CD4-positive, alpha-beta T cell treated with Interferon gamma for 1 hour (primary cell): ENCODE measurements around the gene RAB6A.
A peak's percentile ranks its signal among the peaks of the same experiment; 100 is the strongest.

ENCODE experiments used
- DNase-seq: peaks from one replicate; pipeline ENCODE4 v3.0.0-alpha.2; 2020

RAB6A gene

DNA sequence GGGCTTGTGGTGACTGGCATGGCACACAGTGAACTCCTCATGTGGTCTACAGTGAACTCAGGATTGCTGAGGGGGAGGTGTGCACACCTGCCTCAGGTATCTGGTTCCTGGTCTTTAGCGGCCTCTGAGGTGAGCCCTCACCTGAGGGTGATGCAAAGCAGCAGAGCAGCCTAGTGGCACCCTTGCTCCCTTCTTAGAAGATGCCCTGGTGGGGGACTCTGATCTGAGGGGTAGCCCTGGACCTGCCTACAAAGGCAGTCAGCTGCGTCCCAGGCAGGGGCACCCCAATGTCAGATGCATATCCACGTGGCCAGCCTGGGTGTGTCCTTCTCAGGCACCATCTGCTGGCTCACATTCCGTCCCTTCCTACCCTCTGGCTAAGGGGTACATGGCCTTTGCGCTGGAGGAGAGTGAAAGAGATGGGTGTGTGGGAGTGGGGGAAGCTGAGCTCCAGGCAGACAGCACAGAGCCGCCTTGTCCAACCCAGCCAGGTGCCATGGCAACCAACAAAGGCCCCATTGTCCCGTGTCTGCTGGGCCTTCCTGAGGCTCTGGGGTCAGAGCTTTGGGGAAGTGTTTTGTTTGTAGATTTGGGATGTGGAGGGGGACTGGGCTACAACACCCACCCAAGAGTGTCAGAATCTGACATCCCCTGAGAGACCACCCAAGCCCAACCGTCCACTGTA lies 108.7 kb downstream of the RAB6A start:
- no peak for DNase-seq

DNA sequence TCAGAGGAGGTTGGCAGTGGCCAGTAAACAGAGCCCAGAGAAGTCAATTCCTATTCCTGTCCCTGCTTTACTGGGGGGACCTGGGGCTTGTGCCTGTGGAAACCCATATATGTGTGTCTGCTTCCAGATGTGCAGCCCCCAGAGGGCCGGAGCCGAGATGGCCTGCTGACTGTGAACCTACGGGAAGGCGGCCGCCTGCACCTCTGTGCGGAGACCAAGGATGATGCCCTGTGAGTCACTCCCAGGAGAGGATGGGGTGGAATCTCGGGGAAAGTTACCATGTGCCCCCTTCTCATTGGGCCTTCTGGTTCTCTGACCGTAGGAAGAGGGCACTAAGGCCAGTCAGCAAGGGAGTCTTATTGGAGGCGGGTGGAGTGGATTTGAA lies 109.2 kb downstream of the RAB6A start:
- DNase-seq: no peak

DNA sequence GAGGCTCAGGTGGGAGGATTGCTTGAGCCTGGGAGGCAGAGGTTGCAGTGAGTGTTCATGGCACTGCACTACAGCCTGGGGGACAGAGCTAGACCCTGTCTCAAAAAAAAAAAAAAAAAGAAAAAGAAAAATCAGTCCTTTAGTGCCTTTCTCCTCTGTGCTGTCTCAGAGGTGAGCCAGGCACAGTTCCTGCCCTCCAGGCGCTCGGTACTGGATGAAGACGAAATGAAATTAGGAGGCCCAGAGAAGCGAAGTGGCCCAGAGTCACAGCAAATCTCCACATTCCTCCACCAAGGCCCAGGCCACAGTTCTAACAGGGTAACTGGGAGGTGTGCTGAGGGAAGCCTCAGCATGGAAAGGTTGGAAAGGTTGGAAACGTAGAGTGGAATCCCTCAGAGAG lies 109.6 kb downstream of the RAB6A start:
- no peak for DNase-seq

DNA sequence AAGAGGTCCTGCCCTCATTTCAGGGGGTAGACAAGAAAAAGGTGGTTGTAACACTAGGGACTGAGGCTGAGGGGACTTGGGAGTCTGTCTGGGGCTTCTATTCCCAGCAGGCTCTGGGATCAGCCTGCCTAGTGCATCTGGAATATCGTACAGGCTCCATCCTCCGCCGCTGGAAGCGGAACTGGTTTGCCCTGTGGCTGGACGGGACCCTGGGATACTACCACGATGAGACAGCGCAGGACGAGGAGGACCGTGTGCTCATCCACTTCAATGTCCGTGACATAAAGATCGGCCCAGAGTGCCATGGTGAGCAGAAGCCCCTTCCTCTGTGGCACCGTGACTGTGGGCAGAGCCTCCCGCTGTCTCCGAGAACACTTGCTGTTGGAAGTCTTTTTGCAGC lies 110.5 kb downstream of the RAB6A start:
- DNase-seq: no peak

DNA sequence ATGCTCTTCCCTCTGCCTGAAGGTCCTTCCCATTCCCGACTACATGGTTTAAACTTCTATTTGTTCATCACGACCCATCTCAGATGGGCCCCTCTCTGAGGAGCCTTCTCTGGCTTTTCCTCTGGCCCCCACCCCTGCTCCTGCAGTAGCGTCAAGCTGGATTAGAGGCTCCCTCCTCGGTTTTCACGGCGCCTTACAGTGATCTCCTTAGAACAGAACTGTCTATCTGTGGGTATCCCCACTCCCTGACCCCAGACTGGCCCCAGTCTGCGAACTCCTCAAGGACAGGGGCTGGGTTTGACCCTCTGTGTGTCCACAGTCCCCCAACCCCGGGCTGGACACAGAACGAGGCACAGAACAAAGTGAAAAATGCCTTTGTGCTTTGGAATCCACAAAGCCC lies 111.7 kb downstream of the RAB6A start:
- DNase-seq: no peak

DNA sequence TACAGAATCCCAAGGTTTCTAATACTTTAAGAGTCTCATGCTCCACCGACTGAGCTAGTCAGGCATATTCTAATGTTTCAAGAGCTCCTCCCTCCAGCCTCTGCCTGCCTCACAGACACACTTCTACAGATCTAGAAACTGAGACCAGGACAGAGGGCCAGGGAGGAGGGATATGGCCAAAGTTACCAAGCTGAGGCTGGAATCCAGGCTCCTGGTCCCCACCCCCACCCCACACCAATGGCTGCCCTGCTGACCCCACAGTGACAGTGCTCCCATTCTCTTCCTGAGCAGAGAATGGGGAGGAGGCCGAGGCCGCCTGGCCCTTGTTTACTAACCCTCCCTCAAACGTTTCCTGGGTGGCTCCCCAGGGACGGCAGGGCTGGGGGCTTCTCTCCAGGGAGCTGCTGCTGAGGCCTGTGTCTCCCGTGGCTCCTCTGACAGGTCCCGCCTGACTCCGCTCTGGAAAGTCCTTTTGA lies 112.3 kb downstream of the RAB6A start:
- DNase-seq: no peak

DNA sequence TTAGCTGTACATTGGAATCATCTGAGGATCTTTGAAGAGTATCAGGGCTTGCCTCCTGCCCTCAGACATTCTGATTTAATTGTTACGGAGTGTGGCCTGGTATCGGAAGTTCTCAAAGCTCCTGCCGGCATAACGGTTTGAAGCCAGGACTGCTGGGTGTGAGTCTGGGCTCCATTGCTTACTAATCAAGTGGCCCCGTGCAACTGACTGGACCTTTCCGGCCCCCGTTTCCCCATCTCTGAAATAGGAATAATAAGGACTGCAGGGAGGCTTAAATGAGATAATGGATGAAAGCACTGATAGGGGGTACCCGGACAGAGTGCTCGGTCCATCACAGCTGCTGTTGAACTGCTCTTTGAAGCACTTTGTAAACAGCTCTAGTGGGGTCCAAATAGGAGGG lies 112.8 kb downstream of the RAB6A start:
- no peak for DNase-seq

DNA sequence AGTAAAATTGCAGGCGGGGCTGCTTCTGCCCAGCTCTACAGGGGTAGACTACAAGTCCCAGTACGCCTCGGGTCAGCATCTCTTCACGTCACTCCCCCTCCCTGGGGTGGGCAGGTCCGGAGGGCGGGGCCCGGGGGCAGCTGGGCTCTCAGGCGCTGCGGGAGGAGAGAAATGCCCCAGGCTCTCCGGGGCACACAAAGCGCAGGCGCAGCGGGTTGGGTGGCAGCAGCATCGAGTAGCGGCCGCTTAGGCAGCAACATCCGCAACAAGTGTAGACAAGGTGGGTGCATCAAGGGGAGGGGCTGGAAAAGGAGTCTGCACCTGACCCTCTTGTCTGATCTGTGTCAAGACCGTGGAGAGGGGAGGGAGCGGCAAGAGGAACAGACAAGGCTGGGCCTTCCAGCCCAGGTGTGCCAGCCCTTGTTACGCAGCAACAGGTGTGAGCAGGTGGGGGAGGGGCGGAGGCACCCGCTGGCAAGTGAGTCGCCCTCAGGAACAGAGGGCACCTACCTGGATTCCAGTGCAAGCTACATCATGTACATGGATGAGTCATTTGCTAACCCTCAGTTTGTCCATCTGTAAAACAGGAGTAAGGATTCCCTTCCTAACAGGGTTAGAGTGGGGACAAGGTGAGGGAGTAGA lies 113.3 kb downstream of the RAB6A start:
- DNase-seq: peak; percentile 96

DNA sequence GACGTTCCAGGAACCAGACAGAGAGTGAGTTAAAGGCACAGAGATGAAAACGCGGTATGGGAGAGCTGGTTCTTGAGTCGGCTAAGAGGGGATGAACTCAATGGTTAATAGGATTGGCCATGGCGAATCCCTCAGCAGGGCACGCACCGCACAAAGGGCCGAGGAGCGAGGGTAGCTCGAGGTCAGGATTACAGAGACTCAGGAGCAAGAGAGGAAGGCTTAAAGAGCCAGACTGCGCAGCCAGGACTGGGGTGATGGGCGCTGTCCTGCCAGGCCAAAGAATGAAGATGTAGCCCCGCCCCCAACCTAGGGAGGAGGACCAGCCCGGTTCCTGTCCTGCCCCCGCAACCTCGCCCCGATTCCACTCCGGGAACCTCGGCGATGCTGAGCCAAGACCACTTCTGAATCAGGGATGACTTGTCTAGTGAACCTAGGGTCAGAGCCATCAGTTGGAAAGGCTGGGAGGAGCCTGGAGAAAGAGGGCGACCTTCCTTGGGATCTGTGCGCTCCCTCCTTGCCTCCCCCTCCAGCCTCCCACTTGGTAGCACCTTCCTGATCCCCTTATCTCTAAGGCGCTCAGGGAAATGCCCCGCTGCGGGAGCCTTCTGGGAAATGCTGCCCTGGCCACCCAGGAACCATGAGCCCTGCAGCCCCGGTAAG lies 114.8 kb downstream of the RAB6A start, which contains the start of gene PLEKHB1:
Gene PLEKHB1, plus strand, starts transcription at position 610 of the 660 bp plus-strand sequence. Its CDS starts 28 bp downstream, at position 638.
- no peak for DNase-seq

DNA sequence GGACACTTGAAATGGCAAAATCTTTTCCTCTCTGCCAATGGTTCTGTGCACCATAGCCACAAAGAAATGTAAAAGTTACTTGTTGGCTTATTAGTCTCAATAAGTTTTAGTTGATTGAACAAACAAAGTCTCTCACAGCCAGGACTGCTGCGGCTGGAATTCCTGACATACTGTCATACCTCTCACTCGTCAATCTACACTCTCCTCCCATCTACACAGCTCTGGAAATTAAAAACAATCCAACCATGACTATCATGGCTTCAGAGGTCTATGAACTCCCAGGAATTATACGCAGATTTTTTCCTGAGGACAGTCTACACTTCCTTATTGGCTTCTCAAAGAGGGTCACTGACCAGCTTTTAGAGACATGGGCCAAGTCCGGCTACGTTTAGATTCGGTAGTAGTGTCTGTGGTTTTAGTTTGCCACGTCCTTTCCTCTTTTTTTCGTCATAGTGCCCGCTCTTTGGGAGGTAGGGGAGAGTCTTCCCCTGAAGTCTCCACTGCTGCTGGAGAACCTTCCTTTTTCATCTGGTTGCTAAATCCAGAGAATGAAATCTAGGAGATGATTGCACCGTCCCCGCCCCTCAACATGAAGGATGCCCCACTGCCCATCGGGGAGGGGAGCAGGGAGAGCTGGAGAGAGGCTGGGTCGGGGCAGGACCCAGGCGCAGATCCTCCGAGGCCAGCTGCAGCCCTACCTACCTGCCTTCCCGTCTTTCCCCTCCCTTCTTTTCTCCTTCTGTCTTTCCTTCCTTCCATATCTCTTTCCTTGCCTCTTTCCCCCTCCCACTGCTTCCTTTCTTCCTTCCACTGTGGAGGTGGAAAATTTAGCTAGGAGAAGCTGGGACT lies 115.5 kb downstream of the RAB6A start:
- no peak for DNase-seq

DNA sequence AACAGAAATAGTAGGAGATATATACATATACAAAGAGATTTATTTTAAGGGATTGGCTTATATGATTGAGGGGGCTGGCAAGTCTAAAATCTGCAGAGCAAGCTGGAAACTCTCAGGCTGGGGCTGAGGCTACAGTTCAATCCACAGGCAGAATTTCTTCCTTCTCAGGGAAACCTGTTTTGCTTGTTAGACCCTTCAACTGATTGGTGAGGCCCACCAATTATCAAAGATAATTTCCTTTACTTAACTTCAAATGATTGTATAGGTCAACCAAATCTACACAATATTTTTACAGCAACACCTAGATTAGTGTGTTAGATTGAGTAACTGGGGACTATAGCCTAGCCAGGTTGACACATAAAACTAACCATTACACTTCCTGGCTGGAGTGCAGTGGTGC lies 119.2 kb downstream of the RAB6A start:
- DNase-seq: no peak

DNA sequence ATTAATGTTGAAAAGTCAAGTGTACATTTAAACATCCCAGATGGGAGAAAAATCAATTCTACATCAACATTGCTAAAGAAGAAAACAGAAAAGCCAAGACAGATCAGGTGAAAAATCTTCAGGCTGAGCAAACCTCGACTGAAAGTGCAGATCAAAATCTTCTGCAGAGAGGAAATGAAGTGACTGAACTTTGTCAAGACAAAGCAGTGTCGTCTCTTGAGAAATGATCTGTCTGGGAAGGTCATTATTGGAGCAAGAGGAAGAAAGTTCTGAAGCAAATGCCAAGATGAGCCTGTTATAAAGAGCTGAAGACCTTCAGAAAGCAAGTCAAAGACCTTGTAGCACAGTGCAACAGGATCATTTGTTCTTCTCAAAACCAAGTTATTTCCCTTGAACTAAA lies 120.3 kb downstream of the RAB6A start:
- DNase-seq: no peak

DNA sequence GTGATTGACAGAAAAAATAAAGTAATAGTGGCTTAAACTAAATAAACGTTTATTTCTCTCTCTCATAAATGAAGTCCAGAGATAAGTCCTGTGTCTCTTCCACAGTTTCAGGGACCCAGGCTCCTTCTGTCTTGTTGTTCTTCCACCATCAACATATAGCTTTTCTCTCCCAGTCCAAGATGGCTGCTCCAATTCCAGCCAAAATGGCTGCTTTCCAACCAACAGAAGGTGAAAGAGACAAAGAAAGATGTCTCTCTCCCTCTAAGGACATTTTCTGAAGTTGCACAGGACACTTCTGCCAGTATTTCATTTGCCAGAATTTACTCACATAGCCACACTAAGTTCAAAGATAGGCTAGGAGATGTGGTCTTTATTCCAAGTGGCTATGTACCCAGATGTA lies 123.9 kb downstream of the RAB6A start:
- DNase-seq: no peak

DNA sequence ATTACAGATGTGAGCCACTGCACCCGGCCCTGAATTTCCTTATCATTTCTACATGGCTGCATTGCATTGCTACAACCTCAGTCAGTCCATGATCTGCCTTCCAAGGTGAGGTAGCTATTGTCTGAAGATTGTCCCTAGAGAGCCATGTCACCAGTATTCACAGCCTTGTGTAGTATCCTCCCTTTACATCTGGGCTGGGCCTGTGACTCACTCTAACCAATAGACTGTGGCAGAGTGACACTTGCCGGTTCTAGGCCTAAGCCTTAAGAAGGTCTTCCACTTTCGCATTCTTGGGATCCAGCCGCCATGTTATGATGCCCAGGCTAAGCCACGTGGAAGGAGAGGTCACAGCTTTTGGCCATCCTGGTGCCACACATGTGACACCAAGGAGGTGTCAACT lies 124.6 kb downstream of the RAB6A start:
- DNase-seq: no peak

DNA sequence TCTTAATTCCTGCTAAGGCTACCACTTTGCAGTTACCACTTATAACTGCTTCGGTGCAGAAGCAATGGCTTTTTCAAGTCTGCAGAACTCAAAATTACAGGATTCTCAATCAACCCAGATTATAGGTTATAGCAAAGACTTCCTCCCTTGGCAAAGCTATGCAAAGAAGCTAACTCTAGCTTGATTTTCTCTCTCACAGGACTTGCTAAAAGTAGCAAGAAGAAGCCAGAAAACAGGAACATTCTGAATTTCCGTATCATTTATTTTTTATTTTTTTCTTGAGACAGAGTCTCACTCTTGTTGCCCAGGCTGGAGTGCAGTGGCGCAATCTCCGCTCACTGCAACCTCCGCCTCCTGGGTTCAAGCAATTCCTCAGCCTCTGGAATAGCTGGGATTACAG lies 125.2 kb downstream of the RAB6A start:
- DNase-seq: no peak

DNA sequence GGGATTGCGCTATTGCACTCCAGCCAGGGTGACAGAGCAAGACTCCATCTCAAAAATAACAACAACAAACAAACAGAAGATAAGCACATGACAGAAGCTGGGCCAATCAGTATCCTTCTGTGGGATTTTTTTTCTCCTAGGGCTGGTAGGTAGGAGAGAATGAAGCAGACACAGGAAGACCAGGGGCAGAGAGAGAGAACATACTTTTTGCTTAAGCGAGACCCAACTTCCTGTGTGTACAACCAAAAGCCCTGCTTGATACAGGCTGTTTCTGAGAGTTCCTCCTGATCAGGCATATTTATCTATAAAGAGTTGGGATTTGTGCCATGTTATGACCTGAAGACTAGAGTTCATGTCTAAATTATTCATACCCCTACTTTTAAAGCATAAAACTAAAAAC lies 126.9 kb downstream of the RAB6A start:
- DNase-seq: no peak

DNA sequence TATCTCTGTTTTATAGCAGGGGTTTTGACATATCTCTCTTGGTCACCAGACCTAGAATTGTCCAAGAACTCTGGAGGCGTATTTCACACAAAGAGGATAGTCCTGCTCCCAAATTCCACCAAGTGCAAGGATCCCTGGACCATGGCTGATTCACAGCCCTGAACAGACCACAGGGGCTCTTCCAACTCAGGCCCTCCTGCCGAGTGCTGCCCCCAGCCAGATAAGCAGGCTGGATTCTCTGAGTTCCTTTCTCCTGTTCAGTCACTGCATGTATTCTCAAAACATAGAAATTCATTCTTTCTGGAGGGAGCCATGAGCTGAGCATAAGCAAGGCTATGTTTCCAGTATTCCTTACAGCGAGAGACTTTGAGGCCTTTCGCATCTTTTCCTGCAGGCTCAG lies 127.9 kb downstream of the RAB6A start:
- no peak for DNase-seq

DNA sequence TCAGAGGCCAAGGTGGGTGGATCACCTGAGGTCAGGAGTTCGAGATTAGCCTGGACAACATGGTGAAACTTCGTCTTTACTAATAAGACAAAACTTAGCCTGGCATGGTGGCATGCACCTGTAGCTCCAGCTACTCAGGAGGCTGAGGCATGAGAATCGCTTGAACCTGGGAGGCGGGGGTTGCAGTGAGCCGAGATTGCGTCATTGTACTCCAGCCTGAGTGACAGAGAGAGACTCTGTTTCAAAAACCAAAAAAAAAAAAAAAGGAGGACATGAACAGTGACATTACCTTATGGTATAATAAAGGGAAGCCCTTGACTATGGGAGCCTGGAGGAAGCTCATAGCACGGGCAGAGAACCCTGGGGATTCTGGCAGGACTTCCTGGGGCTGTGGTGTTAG lies 131.0 kb downstream of the RAB6A start:
- no peak for DNase-seq

DNA sequence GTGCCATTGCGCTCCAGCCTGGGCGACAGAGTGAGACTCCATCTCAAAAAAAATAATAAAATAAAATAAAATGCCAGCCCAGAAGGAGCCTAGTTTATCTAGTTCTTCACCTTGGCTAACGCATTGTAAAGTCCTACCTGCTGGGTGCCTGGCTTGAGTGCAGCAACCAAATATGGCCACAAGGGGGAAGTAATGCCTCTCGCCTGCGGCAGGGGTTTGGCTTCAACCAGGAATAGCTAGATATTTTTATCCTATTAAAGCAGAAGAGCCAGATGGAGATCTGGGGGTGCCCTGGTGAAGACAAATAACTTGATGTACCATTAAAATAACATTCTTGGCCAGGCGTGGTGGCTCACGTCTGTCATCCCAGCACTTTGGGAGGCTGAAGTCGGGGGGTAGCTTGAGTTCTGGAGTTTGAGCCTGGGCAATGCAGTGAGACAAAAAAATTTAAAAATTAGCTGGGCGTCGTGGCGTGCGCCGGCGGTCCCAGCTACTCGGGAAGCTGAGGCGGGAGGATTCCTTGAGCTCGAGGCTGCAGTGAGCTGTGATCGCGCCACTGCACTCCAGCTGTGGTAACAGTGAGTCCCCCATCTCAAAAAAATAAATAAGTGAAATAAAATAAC lies 135.1 kb downstream of the RAB6A start:
- DNase-seq: peak; percentile 66
